ENCODE data around the gene RABAC1. TPM values are rescaled to one million over a fixed set of nuclear protein-coding genes. Genes with fewer than 3 reads are reported as not detected.

The RABAC1 gene
- total RNA-seq, 1 experiment from 2014 or later, result 64.4 TPM

DNA sequence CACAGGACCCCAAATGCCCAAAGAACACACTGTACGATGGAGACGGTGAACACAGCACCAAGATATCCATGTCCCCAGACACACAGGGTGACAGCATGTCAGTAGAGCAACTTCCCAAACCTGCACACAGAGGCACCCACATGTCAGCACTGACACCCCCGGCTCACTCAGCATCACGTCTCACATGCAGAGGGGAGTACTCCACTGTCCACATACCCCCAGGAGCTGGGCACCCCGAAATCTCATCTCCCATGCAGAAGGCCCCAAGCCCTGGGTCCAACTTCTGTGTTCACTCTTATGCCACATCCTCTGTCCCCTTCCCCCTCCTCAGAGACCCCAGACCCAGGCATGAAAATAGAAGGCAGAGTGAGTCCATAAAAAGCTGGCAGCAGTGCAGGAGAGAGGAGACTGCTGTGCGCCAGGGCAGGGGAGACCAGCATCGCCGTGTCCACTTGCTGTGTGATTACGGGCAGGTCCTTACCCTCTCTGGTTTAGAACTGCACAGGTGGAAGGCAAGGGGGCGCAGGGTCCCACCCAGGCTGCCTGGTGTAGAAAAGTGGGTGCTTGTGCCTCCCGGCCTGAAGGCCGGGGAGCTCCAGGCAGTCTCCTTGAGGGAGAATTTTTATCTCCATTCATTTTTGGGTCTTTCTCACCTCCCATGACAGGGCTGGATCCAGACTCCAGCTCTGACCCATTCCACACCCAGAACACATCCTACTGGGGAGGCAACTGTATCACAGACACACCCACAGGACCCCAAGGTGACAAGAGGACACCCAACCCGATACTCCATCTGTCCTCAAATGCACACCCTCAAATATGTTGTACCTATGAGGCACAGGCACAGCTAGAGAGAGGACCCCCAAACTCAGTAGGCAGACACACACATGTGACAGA, 47.9 kb downstream of the RABAC1 start:
- H3K4me1 Mint-ChIP-seq (ENCODE audit: low read depth, unreplicated experiment), result peaks cover 8% of the 10 kb centered on the region
- CTCF ChIA-PET, result no interaction called here
- no peaks in the 10 kb centered on the region; the same call in 1 of the 2 replicates for H3K36me3 ChIP-seq (ENCODE audit: control insufficient read depth, insufficient read depth, low read length)
- TF ChIP-seq, protein P1, sequence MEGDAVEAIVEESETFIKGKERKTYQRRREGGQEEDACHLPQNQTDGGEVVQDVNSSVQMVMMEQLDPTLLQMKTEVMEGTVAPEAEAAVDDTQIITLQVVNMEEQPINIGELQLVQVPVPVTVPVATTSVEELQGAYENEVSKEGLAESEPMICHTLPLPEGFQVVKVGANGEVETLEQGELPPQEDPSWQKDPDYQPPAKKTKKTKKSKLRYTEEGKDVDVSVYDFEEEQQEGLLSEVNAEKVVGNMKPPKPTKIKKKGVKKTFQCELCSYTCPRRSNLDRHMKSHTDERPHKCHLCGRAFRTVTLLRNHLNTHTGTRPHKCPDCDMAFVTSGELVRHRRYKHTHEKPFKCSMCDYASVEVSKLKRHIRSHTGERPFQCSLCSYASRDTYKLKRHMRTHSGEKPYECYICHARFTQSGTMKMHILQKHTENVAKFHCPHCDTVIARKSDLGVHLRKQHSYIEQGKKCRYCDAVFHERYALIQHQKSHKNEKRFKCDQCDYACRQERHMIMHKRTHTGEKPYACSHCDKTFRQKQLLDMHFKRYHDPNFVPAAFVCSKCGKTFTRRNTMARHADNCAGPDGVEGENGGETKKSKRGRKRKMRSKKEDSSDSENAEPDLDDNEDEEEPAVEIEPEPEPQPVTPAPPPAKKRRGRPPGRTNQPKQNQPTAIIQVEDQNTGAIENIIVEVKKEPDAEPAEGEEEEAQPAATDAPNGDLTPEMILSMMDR (IDR thresholded peaks at IDR 0.05; ENCODE audit: insufficient read depth in 1 of 2, low read depth in 1 of 2, low read length in 1 of 2, severe bottlenecking in 1 of 2, unreplicated experiment in 1 of 2), result no peak
- H3K9me3 Mint-ChIP-seq (ENCODE audit: unreplicated experiment), result no peaks in the 10 kb centered on the region
- no peak overlapping the region for H3K4me3 Mint-ChIP-seq (ENCODE audit: unreplicated experiment)
- peaks cover 7% of the 10 kb centered on the region for H3K36me3 Mint-ChIP-seq (ENCODE audit: insufficient read depth, unreplicated experiment)
- H3K4me1 ChIP-seq, result no peaks in the 10 kb centered on the region
- peaks cover 5% of the 10 kb centered on the region for H3K27me3 Mint-ChIP-seq (ENCODE audit: insufficient read depth, unreplicated experiment)
- H3K9me3 ChIP-seq, result no peaks in the 10 kb centered on the region
- DNase-seq, result no peak
- intact Hi-C loops (cut with micrococcal nuclease; ENCODE audit: unreplicated experiment), result no loop called here
- H3K27me3 ChIP-seq (replicated peaks; ENCODE audit: control insufficient read depth, insufficient read depth, low read length), result no peaks in the 10 kb centered on the region; the same call in 1 of the 2 replicates
- no peak overlapping the region for H3K27ac Mint-ChIP-seq (ENCODE audit: unreplicated experiment)
- BruUV-seq (replicated peaks), result TSS peak; percentile 9
- POLR2A ChIA-PET, result no interaction called here
- no peak overlapping the region for H3K4me3 ChIP-seq (ENCODE audit: low read depth, low read length)

DNA sequence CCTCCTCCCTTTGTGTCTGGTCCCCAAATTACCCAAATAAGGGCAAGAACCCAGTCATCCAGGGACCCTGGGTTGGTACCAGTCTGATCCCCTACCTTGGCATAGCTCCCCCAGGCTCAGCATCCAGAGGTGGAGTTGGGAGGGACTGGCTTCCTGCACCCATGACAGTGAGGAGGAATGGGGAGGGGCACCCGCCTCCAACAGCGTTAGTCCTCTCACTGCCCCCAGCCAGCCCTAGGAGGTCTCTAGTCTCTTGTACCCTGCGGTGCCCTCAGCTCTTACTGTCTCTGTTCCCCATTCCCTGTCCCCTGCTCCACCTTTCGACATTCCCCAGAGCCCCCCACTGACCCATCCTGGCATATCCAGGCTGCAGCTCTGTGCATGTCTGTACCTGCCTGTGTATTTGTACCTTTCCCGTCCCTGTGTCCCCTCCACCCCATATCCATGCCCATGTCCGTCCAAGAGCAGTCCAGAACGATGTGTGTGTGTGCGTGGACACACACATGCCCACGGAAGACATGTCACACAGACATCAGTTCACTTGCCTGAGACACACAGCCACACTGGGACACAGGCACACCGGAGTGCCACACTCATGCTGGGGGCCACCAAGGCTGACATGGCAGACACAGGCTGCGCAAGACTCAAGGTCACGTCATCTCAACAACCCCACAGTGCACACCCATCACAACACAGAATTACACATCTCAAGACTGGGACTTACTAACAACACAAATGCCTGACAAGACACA, 48.7 kb downstream of the RABAC1 start:
- intact Hi-C loops (cut with micrococcal nuclease; ENCODE audit: unreplicated experiment), result no loop called here
- CTCF ChIA-PET, result no interaction called here
- no peak for DNase-seq

DNA sequence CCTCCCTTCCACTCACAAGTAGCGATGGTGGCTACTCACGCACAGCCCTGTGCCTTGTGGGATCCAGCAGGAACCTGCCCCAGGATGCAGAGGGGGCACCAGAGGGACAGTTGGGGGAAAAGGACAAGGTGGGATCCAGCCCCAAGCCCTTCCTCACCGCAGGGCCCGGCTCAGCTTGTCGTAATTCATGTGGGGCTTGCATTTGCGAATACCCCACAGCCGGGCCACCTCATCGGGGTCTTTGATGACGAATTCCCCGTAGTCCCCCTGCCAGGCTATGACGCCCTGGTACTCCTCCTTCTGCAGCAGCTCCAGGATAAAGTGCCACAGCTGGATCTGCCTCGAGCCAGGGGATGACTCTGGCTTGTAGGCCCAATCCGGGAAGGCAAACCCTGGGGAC, 49.4 kb downstream of the RABAC1 start:
- ChIA-PET POLR2A (no interaction called here), CTCF (no interaction called here)
- H3K4me3 Mint-ChIP-seq (ENCODE audit: unreplicated experiment), result no peak overlapping the region
- Histone ChIP-seq H3K9me3 (no peaks in the 10 kb centered on the region), H3K36me3 (ENCODE audit: control insufficient read depth, insufficient read depth, low read length) (peaks cover 3% of the 10 kb centered on the region; the same call in 1 of the 2 replicates), H3K4me3 (ENCODE audit: low read depth, low read length) (no peak overlapping the region), H3K27me3 (replicated peaks; ENCODE audit: control insufficient read depth, insufficient read depth, low read length) (no peaks in the 10 kb centered on the region; the same call in 1 of the 2 replicates), H3K4me1 (peaks cover 12% of the 10 kb centered on the region)
- intact Hi-C loops (cut with micrococcal nuclease; ENCODE audit: unreplicated experiment), result no loop called here
- peaks cover 5% of the 10 kb centered on the region for H3K27me3 Mint-ChIP-seq (ENCODE audit: insufficient read depth, unreplicated experiment)
- H3K27ac Mint-ChIP-seq (ENCODE audit: unreplicated experiment), result no peak overlapping the region
- no peaks in the 10 kb centered on the region for H3K9me3 Mint-ChIP-seq (ENCODE audit: unreplicated experiment)
- no peak for DNase-seq
- TF ChIP-seq, protein P1 (IDR thresholded peaks at IDR 0.05; ENCODE audit: insufficient read depth in 1 of 2, low read depth in 1 of 2, low read length in 1 of 2, severe bottlenecking in 1 of 2, unreplicated experiment in 1 of 2), result no peak
- H3K4me1 Mint-ChIP-seq (ENCODE audit: low read depth, unreplicated experiment), result peaks cover 22% of the 10 kb centered on the region
- BruUV-seq (replicated peaks), result no TSS peak
- peaks cover 11% of the 10 kb centered on the region for H3K36me3 Mint-ChIP-seq (ENCODE audit: insufficient read depth, unreplicated experiment)

More for the DNA sequence above, 48.7 kb downstream of the RABAC1 start:
- H3K9me3 ChIP-seq, result no peaks in the 10 kb centered on the region
- Mint-ChIP-seq H3K9me3 (ENCODE audit: unreplicated experiment) (no peaks in the 10 kb centered on the region), H3K4me1 (ENCODE audit: low read depth, unreplicated experiment) (peaks cover 14% of the 10 kb centered on the region), H3K4me3 (ENCODE audit: unreplicated experiment) (no peak overlapping the region), H3K27me3 (ENCODE audit: insufficient read depth, unreplicated experiment) (peaks cover 5% of the 10 kb centered on the region), H3K36me3 (ENCODE audit: insufficient read depth, unreplicated experiment) (peaks cover 7% of the 10 kb centered on the region), H3K27ac (ENCODE audit: unreplicated experiment) (no peak overlapping the region)
- BruUV-seq (replicated peaks), result no TSS peak
- TF ChIP-seq, protein P1 (IDR thresholded peaks at IDR 0.05; ENCODE audit: insufficient read depth in 1 of 2, low read depth in 1 of 2, low read length in 1 of 2, severe bottlenecking in 1 of 2, unreplicated experiment in 1 of 2), result no peak
- H3K4me3 ChIP-seq (ENCODE audit: low read depth, low read length), result no peak overlapping the region
- POLR2A ChIA-PET, result no interaction called here
- H3K36me3 ChIP-seq (ENCODE audit: control insufficient read depth, insufficient read depth, low read length), result peaks cover 3% of the 10 kb centered on the region; the same call in 1 of the 2 replicates
- no peaks in the 10 kb centered on the region; the same call in 1 of the 2 replicates for H3K27me3 ChIP-seq (replicated peaks; ENCODE audit: control insufficient read depth, insufficient read depth, low read length)
- H3K4me1 ChIP-seq, result peaks cover 5% of the 10 kb centered on the region

Data from Caco-2 (cell line).